AG04450 (cell line): ENCODE data around the gene TAF1D. TPM values are rescaled to one million over a fixed set of nuclear protein-coding genes. Genes with fewer than 3 reads are reported as not detected.

Source experiments
- CTCF ChIA-PET: fragments of 300-600, 350-600 bp; formaldehyde crosslinking; extraction: SDS; loops from one replicate; lab custom pipeline; 2022; ENCODE audit warnings: antibody characterized with exemption, inconsistent platforms; lab: Charles Lee
- POLR2A ChIA-PET: fragments of 350-600 bp; formaldehyde crosslinking; extraction: SDS; loops from one replicate; lab custom pipeline; 2021; ENCODE audit warnings: antibody characterized with exemption, inconsistent platforms; lab: Yijun Ruan, JAX
- DNase-seq: peaks from one replicate; pipeline ENCODE4 v3.0.0-alpha.2; 2011; ENCODE audit warnings: low read depth, low spot score
- H3K27ac ChIP-seq: one replicate; pipeline ENCODE4 v1.5.1; 2012; ENCODE audit warnings: low read depth, low read length, control low read depth
- H3K27me3 ChIP-seq: one replicate; pipeline ENCODE4 v1.6.0; 2012; ENCODE audit warnings: low read length; ENCODE audit not compliant: control insufficient read depth, insufficient read depth
- H3K4me3 ChIP-seq: 2 replicates; pipeline ENCODE4 v1.5.1; 2011; ENCODE audit warnings: mild to moderate bottlenecking, low read depth, low read length, control low read depth
- H3K9me3 ChIP-seq: 2 replicates; pipeline ENCODE4 v1.5.1; 2012; ENCODE audit warnings: low read length; ENCODE audit not compliant: control insufficient read depth, insufficient read depth
- CTCF ChIP-seq: IDR thresholded peaks from 2 replicates; pipeline ENCODE4 v1.5.1; 2011; ENCODE audit warnings: low read depth, low read length, control low read depth, inconsistent platforms
- polyA plus RNA-seq: library from polyadenylated mRNA; depleted of rRNA; stranded (reverse); fragments of >200 nt; gene quantifications from 2 replicates; pipeline ENCODE4 v1.2.3, GENCODE V29; 2011; rRNA removed
- small RNA-seq: library from RNA; depleted of rRNA; stranded (forward); fragments of <200 nt; gene quantifications from one replicate; pipeline ENCODE3, GENCODE V24; 2012; ENCODE audit warnings: low read depth; ENCODE audit not compliant: insufficient read length

Gene TAF1D
- polyA plus RNA-seq, 1 experiment, result 151 TPM

- ChIA-PET CTCF (no interaction called here), POLR2A (no interaction called here)
- Histone ChIP-seq H3K4me3 (no peak overlapping the region), H3K27ac (no peak overlapping the region), H3K9me3 (no peaks in the 10 kb centered on the region), H3K27me3 (no peaks in the 10 kb centered on the region)
- no peak for DNase-seq
- peak; percentile 30; the same call in 1 of the 2 replicates for TF ChIP-seq CTCF
Observed at GRCh38 chr11:93694109-93694508, 47.2 kb downstream of the TAF1D start.

DNA sequence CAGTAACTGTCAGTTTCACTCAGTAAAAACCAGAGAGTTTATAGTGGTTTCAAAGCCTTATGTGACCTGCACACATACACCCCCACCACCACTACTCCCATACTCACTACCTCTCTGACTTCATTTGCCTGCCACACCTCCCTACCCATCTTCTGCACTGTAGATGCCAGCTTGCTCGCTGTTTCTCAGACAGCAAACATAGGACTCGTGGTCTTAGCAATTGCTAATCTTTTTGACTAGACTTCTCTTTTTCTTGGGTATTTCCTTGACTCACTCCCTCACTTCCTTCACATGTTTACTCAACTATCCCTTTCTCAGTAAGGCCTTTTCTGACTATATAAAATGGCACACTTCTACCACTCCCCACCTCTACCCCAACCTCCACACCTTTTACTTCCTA lies 52.1 kb downstream of the TAF1D start:
- H3K27me3 ChIP-seq, result no peaks in the 10 kb centered on the region
- ChIA-PET POLR2A (no interaction called here), CTCF (no interaction called here)
- no peak for DNase-seq
- H3K4me3 ChIP-seq, result no peak overlapping the region
- H3K9me3 ChIP-seq, result no peaks in the 10 kb centered on the region
- TF ChIP-seq CTCF, result no peak
- H3K27ac ChIP-seq, result no peak overlapping the region

- no peak for DNase-seq
- CTCF ChIA-PET, result no interaction called here
- Histone ChIP-seq H3K4me3 (no peak overlapping the region), H3K9me3 (no peaks in the 10 kb centered on the region), H3K27me3 (no peaks in the 10 kb centered on the region), H3K27ac (no peak overlapping the region)
- POLR2A ChIA-PET, result no interaction called here
- TF ChIP-seq CTCF, result no peak
Observed at GRCh38 chr11:93686812-93687211, 54.5 kb downstream of the TAF1D start.

- no peak overlapping the region for H3K4me3 ChIP-seq
- no peak for DNase-seq
- H3K9me3 ChIP-seq, result no peaks in the 10 kb centered on the region
- H3K27me3 ChIP-seq, result no peaks in the 10 kb centered on the region
- ChIA-PET CTCF (no interaction called here), POLR2A (no interaction called here)
- TF ChIP-seq CTCF, result no peak
- no peak overlapping the region for H3K27ac ChIP-seq
Observed at GRCh38 chr11:93686226-93686625, 55.1 kb downstream of the TAF1D start.

Small RNA genes within 50 kb of the gene (small RNA-seq; reads per million reads assigned to genes)
- gene RF00019, result not detected
- not detected for gene RF00493
- gene SCARNA9, result not detected
- gene SNORA1, result not detected
- not detected for gene SNORA18
- not detected for gene SNORA25
- gene SNORA32, result not detected
- not detected for gene SNORA40
- gene SNORA8, result not detected
- gene SNORD5, result not detected
- gene SNORD6, result 10,954 reads per million, percentile 99 among the genes with 10 or more reads in this experiment

Other genes with a start within 250 kb of the TAF1D start
- gene SMCO4, start 198.1 kb downstream of the TAF1D start, polyA plus RNA-seq, result 8.6 and 9.4 TPM in 2 replicates
- 7.6 and 14.2 TPM in 2 replicates for gene CEP295, start 79.8 kb downstream of the TAF1D start, polyA plus RNA-seq
- gene C11orf54, start 177 bp upstream of the TAF1D start, polyA plus RNA-seq, result 21.2 and 28.0 TPM in 2 replicates
- gene MED17, start 42.8 kb upstream of the TAF1D start, polyA plus RNA-seq, result 18.6 and 23.1 TPM in 2 replicates
- 0.55 and 0.57 TPM in 2 replicates for gene VSTM5, start 109.1 kb upstream of the TAF1D start, polyA plus RNA-seq